Measurements from ENCODE around the gene SOBP.

GRCh38 chr6:107599043-107599442 lies 109.1 kb downstream of the SOBP start:
- TF ChIP-seq, protein P1, sequence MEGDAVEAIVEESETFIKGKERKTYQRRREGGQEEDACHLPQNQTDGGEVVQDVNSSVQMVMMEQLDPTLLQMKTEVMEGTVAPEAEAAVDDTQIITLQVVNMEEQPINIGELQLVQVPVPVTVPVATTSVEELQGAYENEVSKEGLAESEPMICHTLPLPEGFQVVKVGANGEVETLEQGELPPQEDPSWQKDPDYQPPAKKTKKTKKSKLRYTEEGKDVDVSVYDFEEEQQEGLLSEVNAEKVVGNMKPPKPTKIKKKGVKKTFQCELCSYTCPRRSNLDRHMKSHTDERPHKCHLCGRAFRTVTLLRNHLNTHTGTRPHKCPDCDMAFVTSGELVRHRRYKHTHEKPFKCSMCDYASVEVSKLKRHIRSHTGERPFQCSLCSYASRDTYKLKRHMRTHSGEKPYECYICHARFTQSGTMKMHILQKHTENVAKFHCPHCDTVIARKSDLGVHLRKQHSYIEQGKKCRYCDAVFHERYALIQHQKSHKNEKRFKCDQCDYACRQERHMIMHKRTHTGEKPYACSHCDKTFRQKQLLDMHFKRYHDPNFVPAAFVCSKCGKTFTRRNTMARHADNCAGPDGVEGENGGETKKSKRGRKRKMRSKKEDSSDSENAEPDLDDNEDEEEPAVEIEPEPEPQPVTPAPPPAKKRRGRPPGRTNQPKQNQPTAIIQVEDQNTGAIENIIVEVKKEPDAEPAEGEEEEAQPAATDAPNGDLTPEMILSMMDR (IDR thresholded peaks at IDR 0.05), result no peak
- TF ChIP-seq REST (IDR thresholded peaks at IDR 0.05) (no peak), CHD2 (IDR thresholded peaks at IDR 0.05; ENCODE audit: low read length, partially characterized antibody) (no peak)

All from A549 (cell line).